HepG2 (cell line): ENCODE data around the gene EEA1. TPM values are rescaled to one million over a fixed set of nuclear protein-coding genes. Genes with fewer than 3 reads are reported as not detected.

Experiments used
- ARID2 ChIP-seq: sonication (generic); formaldehyde crosslinking; IDR thresholded peaks from 2 replicates; pipeline ENCODE4 v1.8.1; 2022; ENCODE audit warnings: mild to moderate bottlenecking, missing genetic modification reagents, borderline replicate concordance
- CBX5 ChIP-seq: sonication (generic); formaldehyde crosslinking; IDR thresholded peaks from 2 replicates; pipeline ENCODE4 v1.4.0; 2020; ENCODE audit warnings: missing genetic modification reagents, borderline replicate concordance
- GATAD2A ChIP-seq: IDR thresholded peaks from 2 replicates; pipeline ENCODE4 v1.6.1; 2016
- HHEX ChIP-seq: IDR thresholded peaks from 2 replicates; pipeline ENCODE4 v1.6.1; 2016; ENCODE audit warnings: control low read depth
- HOXD1 ChIP-seq: sonication (generic); formaldehyde crosslinking; IDR thresholded peaks from 2 replicates; pipeline ENCODE4 v1.5.0; 2020; ENCODE audit warnings: missing genetic modification reagents
- RFX1 ChIP-seq: fragments of 450-650 bp; IDR thresholded peaks from 2 replicates; pipeline ENCODE4 v1.6.1; 2017
- SKI ChIP-seq: fragments of 450-650 bp; IDR thresholded peaks from one replicate; pipeline ENCODE4 v1.6.1; 2018; ENCODE audit warnings: mild to moderate bottlenecking; ENCODE audit not compliant: partially characterized antibody
- SNRNP70 ChIP-seq: fragments of 200-400 bp; formaldehyde crosslinking; IDR thresholded peaks from 2 replicates; pipeline ENCODE4 v1.6.1; 2017; ENCODE audit warnings: mild to moderate bottlenecking, low read depth, low read length, moderate library complexity
- TMF1 ChIP-seq: sonication (generic); formaldehyde crosslinking; IDR thresholded peaks from 2 replicates; pipeline ENCODE4 v1.8.1; 2022; ENCODE audit warnings: low read depth, missing genetic modification reagents
- ZNF160 ChIP-seq: sonication (generic); formaldehyde crosslinking; IDR thresholded peaks from 2 replicates; pipeline ENCODE4 v1.8.0; 2022; ENCODE audit warnings: mild to moderate bottlenecking, inconsistent platforms, missing genetic modification reagents
- ZNF17 ChIP-seq: sonication (generic); formaldehyde crosslinking; IDR thresholded peaks from 2 replicates; pipeline ENCODE4 v1.5.0; 2020; ENCODE audit warnings: mild to moderate bottlenecking, missing genetic modification reagents
- ZNF260 ChIP-seq: sonication (generic); formaldehyde crosslinking; IDR thresholded peaks from 2 replicates; pipeline ENCODE4 v1.4.0; 2020; ENCODE audit warnings: missing genetic modification reagents, low read depth, mild to moderate bottlenecking, borderline replicate concordance
- ZNF460 ChIP-seq: sonication (generic); formaldehyde crosslinking; IDR thresholded peaks from 2 replicates; pipeline ENCODE4 v1.5.1; 2020; ENCODE audit warnings: missing genetic modification reagents, mild to moderate bottlenecking, borderline replicate concordance
- ZNF570 ChIP-seq: sonication (generic); formaldehyde crosslinking; IDR thresholded peaks from 2 replicates; pipeline ENCODE4 v1.4.0; 2020; ENCODE audit warnings: mild to moderate bottlenecking, missing genetic modification reagents, borderline replicate concordance
- polyA plus RNA-seq, 8 experiments: library from polyadenylated mRNA; depleted of rRNA in 3 of 8; stranded (reverse) in 7 of 8; unstranded in 1 of 8; fragments of >200 nt; fragmentation: Illumina TruSeq in 4 of 8; extraction: Trizol in 4 of 8; gene quantifications; 2 replicates each; pipeline versions ENCODE4 v1.2.1 to v1.2.3, GENCODE V29; 2011 to 2016; ENCODE audit warnings: low read depth in 4 of 8, missing spikeins in 1 of 8, mixed read lengths in 1 of 8; ENCODE audit not compliant: insufficient read depth in 1 of 8
- total RNA-seq, 5 experiments: library from RNA; depleted of rRNA; stranded (reverse); fragments of >200 nt; fragmentation: Illumina TruSeq; extraction: Trizol; gene quantifications; 2 replicates each; pipeline ENCODE4 v1.2.3, GENCODE V29; 2016; ENCODE audit warnings: low read depth in 1 of 5
- TF ChIP-seq, protein P1 (sequence below): sonication (generic); formaldehyde crosslinking; conservative IDR thresholded peaks from 2 replicates; pipeline ENCODE4 v1.8.1; 2023; ENCODE audit warnings: missing genetic modification reagents
- TF ChIP-seq, protein P2 (sequence below): sonication (generic); formaldehyde crosslinking; IDR thresholded peaks from 2 replicates; pipeline ENCODE4 v1.5.0; 2020; ENCODE audit warnings: mild to moderate bottlenecking, missing genetic modification reagents, borderline replicate concordance
- TF ChIP-seq, protein P3 (sequence below): sonication (generic); formaldehyde crosslinking; IDR thresholded peaks from 2 replicates; pipeline ENCODE4 v1.8.1; 2023; ENCODE audit warnings: mild to moderate bottlenecking, missing genetic modification reagents

The EEA1 gene
- total and polyA plus RNA-seq, 2 of the 13 experiments (the other 11 are each of a cell fraction or from before 2014, with no cell fraction given), result 5.0 to 19.3 TPM

DNA sequence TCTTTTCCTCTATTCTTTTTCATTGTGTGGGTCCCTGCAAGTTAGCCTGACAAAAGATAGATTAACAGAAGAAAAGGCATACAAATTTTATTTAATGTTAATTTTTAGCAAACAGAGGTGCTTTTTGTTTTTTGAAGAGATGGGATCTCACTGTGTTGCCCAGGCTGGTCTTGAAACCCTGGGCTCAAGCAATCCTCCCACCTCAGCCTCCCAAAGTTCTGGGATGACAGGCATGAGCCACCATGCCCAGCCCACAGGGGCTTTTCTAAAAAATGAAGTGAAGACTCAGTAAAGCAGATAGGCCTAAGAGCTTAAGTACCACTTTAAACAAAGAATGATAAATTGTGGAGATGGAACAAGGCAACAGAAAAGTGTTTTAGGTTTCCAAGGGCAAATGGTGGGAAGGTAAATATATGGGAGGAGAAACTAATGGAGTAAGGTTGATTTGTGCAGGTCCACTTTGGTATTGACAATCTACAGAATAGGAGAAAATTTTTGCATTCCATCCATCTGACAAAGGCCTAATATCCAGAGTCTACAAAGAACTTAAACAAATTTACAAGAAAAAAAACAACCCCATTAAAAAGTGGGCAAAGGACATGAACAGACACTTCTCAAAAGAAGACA, 18.6 kb upstream of the EEA1 start (continued):
- TF ChIP-seq ARID2 (no peak), ZNF160 (no peak), ZNF260 (no peak), CBX5 (CRISPR knock-in tag) (no peak), HOXD1 (CRISPR knock-in tag) (no peak), RFX1 (no peak), TMF1 (CRISPR knock-in tag) (no peak), GATAD2A (CRISPR knock-in tag) (no peak), HHEX (CRISPR knock-in tag) (no peak), ZNF17 (no peak), SKI (no peak), SNRNP70 (no peak), ZNF570 (CRISPR knock-in tag) (no peak), ZNF460 (no peak)
- TF ChIP-seq, protein P1, sequence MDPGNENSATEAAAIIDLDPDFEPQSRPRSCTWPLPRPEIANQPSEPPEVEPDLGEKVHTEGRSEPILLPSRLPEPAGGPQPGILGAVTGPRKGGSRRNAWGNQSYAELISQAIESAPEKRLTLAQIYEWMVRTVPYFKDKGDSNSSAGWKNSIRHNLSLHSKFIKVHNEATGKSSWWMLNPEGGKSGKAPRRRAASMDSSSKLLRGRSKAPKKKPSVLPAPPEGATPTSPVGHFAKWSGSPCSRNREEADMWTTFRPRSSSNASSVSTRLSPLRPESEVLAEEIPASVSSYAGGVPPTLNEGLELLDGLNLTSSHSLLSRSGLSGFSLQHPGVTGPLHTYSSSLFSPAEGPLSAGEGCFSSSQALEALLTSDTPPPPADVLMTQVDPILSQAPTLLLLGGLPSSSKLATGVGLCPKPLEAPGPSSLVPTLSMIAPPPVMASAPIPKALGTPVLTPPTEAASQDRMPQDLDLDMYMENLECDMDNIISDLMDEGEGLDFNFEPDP (CRISPR knock-in tag), result no peak
- TF ChIP-seq, protein P2, sequence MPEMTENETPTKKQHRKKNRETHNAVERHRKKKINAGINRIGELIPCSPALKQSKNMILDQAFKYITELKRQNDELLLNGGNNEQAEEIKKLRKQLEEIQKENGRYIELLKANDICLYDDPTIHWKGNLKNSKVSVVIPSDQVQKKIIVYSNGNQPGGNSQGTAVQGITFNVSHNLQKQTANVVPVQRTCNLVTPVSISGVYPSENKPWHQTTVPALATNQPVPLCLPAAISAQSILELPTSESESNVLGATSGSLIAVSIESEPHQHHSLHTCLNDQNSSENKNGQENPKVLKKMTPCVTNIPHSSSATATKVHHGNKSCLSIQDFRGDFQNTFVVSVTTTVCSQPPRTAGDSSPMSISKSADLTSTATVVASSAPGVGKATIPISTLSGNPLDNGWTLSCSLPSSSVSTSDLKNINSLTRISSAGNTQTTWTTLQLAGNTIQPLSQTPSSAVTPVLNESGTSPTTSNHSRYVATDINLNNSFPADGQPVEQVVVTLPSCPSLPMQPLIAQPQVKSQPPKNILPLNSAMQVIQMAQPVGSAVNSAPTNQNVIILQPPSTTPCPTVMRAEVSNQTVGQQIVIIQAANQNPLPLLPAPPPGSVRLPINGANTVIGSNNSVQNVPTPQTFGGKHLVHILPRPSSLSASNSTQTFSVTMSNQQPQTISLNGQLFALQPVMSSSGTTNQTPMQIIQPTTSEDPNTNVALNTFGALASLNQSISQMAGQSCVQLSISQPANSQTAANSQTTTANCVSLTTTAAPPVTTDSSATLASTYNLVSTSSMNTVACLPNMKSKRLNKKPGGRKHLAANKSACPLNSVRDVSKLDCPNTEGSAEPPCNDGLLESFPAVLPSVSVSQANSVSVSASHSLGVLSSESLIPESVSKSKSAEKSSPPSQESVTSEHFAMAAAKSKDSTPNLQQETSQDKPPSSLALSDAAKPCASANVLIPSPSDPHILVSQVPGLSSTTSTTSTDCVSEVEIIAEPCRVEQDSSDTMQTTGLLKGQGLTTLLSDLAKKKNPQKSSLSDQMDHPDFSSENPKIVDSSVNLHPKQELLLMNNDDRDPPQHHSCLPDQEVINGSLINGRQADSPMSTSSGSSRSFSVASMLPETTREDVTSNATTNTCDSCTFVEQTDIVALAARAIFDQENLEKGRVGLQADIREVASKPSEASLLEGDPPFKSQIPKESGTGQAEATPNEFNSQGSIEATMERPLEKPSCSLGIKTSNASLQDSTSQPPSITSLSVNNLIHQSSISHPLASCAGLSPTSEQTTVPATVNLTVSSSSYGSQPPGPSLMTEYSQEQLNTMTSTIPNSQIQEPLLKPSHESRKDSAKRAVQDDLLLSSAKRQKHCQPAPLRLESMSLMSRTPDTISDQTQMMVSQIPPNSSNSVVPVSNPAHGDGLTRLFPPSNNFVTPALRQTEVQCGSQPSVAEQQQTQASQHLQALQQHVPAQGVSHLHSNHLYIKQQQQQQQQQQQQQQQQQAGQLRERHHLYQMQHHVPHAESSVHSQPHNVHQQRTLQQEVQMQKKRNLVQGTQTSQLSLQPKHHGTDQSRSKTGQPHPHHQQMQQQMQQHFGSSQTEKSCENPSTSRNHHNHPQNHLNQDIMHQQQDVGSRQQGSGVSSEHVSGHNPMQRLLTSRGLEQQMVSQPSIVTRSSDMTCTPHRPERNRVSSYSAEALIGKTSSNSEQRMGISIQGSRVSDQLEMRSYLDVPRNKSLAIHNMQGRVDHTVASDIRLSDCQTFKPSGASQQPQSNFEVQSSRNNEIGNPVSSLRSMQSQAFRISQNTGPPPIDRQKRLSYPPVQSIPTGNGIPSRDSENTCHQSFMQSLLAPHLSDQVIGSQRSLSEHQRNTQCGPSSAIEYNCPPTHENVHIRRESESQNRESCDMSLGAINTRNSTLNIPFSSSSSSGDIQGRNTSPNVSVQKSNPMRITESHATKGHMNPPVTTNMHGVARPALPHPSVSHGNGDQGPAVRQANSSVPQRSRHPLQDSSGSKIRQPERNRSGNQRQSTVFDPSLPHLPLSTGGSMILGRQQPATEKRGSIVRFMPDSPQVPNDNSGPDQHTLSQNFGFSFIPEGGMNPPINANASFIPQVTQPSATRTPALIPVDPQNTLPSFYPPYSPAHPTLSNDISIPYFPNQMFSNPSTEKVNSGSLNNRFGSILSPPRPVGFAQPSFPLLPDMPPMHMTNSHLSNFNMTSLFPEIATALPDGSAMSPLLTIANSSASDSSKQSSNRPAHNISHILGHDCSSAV (CRISPR knock-in tag), result no peak
- TF ChIP-seq, protein P3, sequence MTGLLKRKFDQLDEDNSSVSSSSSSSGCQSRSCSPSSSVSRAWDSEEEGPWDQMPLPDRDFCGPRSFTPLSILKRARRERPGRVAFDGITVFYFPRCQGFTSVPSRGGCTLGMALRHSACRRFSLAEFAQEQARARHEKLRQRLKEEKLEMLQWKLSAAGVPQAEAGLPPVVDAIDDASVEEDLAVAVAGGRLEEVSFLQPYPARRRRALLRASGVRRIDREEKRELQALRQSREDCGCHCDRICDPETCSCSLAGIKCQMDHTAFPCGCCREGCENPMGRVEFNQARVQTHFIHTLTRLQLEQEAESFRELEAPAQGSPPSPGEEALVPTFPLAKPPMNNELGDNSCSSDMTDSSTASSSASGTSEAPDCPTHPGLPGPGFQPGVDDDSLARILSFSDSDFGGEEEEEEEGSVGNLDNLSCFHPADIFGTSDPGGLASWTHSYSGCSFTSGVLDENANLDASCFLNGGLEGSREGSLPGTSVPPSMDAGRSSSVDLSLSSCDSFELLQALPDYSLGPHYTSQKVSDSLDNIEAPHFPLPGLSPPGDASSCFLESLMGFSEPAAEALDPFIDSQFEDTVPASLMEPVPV (CRISPR knock-in tag), result no peak
